GM06990 (cell line): ENCODE data around the gene UNC45B.
"Not testable (repeated sequence)": the region's sequence is repeated elsewhere in the genome, so short reads cannot be mapped to it uniquely, and the experiment has no call there.

Source experiments
- DNase-seq: peaks from one replicate; pipeline ENCODE4 v3.0.0-alpha.2; 2011; ENCODE audit not compliant: insufficient read length; ENCODE audit errors: extremely low read depth
- H3K27me3 ChIP-seq: replicated peaks from 2 replicates; pipeline ENCODE4 v1.6.0; 2011; ENCODE audit warnings: low read length; ENCODE audit not compliant: control insufficient read depth, insufficient read depth
- H3K36me3 ChIP-seq: 2 replicates; pipeline ENCODE4 v1.5.1; 2011; ENCODE audit warnings: low read length; ENCODE audit not compliant: control insufficient read depth, insufficient read depth
- H3K4me3 ChIP-seq: replicated peaks from 2 replicates; pipeline ENCODE4 v1.5.1; 2011; ENCODE audit warnings: low read depth, mild to moderate bottlenecking, control low read depth, low read length
- CTCF ChIP-seq: IDR thresholded peaks from 2 replicates; pipeline ENCODE4 v1.5.1; 2011; ENCODE audit warnings: low read length, control low read depth, mild to moderate bottlenecking, inconsistent platforms; ENCODE audit not compliant: insufficient read depth, poor library complexity, severe bottlenecking

Gene UNC45B

DNA sequence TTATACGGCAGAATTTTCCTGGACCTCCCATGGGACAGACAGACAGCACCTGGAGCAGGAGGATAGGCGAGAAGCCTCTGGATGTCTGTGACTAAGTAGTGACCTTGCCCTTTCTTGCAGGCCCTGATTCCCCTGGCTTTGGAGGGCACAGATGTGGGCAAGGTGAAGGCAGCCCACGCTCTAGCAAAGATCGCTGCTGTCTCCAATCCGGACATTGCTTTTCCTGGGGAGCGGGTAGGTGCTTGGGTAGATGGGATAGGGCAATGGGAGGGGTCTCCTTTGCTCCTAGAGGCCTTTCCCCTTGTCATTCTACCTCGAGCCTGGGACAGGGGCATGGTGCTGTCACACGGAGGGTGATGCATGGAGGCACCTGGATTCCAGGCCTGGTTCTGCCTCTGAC lies 29.3 kb downstream of the UNC45B start:
- H3K27me3 ChIP-seq = no peaks in the 10 kb centered on the region; the same call in 1 of the 2 replicates
- no peak for DNase-seq
- H3K36me3 ChIP-seq = no peaks in the 10 kb centered on the region
- H3K4me3 ChIP-seq = no peak overlapping the region
- TF ChIP-seq CTCF = no peak

GRCh38 chr17:35179379-35179778 lies 31.8 kb downstream of the UNC45B start:
- H3K4me3 ChIP-seq, H3K36me3 ChIP-seq, H3K27me3 ChIP-seq, DNase-seq: not testable (repeated sequence)

- TF ChIP-seq CTCF = no peak
- H3K36me3 ChIP-seq = no peaks in the 10 kb centered on the region
- DNase-seq = no peak
- no peaks in the 10 kb centered on the region for H3K27me3 ChIP-seq
- H3K4me3 ChIP-seq = no peak overlapping the region
Measured at GRCh38 chr17:35183332-35183731, 35.7 kb downstream of the UNC45B start.

DNA sequence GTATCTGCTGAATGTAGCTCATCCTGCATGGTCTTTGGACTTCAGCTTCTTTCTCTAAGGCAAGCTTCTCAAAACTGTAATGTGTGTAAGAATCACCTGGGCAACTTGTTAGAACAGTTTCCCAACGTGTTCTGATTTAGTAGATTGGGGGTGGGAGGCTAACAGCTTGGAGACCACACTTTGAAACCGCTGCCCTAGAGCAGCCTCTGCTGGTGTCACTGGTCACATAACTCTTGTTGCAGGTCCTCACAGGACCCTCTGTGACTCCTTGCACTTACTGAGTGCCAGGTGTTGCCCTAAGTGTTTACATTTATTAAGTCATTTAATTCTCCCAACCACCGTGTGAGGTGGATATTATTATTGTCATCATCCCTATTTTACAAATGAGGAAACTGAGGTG lies 36.7 kb downstream of the UNC45B start:
- Histone ChIP-seq H3K36me3 (no peaks in the 10 kb centered on the region), H3K4me3 (no peak overlapping the region), H3K27me3 (no peaks in the 10 kb centered on the region)
- no peak for TF ChIP-seq CTCF
- no peak for DNase-seq

- DNase-seq = no peak
- Histone ChIP-seq H3K27me3 (no peaks in the 10 kb centered on the region), H3K36me3 (no peaks in the 10 kb centered on the region), H3K4me3 (no peak overlapping the region)
- no peak for TF ChIP-seq CTCF
Measured at GRCh38 chr17:35185849-35186248, 38.2 kb downstream of the UNC45B start.

- no peak for TF ChIP-seq CTCF
- no peak for DNase-seq
- Histone ChIP-seq H3K4me3 (no peak overlapping the region), H3K36me3 (no peaks in the 10 kb centered on the region), H3K27me3 (no peaks in the 10 kb centered on the region)
Measured at GRCh38 chr17:35187481-35187880, 39.9 kb downstream of the UNC45B start.
